Smooth muscle cell (in vitro differentiated cells): Measurements from ENCODE around the gene RHOF. TPM values are rescaled to one million over a fixed set of nuclear protein-coding genes. Genes with fewer than 3 reads are reported as not detected.
A peak's percentile ranks its signal among the peaks of the same experiment; 100 is the strongest.

Experiments
- DNase-seq: peaks from one replicate; lab custom pipeline; 2025; ENCODE audit not compliant: unreplicated experiment; lab: John Stamatoyannopoulos, UW
- H2AFZ ChIP-seq: fragments of 200-600 bp; sonication (generic); 2 replicates; pipeline ENCODE4 v1.6.0; 2016; ENCODE audit warnings: antibody characterized with exemption, low read depth, mild to moderate bottlenecking
- H3F3A ChIP-seq: fragments of 200-600 bp; sonication (generic); 2 replicates; pipeline ENCODE4 v1.6.0; 2017; ENCODE audit warnings: antibody characterized with exemption, low read depth
- H3K27ac ChIP-seq: fragments of 200-600 bp; sonication (generic); 2 replicates; pipeline ENCODE4 v1.5.1; 2016; ENCODE audit warnings: low read depth, mild to moderate bottlenecking
- H3K27me3 ChIP-seq: fragments of 200-600 bp; sonication (generic); 2 replicates; pipeline ENCODE4 v1.6.1; 2016; ENCODE audit warnings: low read depth, mild to moderate bottlenecking
- H3K36me3 ChIP-seq: fragments of 200-600 bp; sonication (generic); 2 replicates; pipeline ENCODE4 v1.5.1; 2016; ENCODE audit warnings: low read depth
- H3K4me1 ChIP-seq: fragments of 200-600 bp; sonication (generic); 2 replicates; pipeline ENCODE4 v1.5.1; 2016; ENCODE audit warnings: low read depth
- H3K4me2 ChIP-seq: fragments of 200-600 bp; sonication (generic); 2 replicates; pipeline ENCODE4 v1.6.0; 2016; ENCODE audit warnings: mild to moderate bottlenecking
- H3K4me3 ChIP-seq: fragments of 200-600 bp; sonication (generic); 2 replicates; pipeline ENCODE4 v1.5.1; 2016; ENCODE audit warnings: mild to moderate bottlenecking
- H3K79me2 ChIP-seq: fragments of 200-600 bp; sonication (generic); 2 replicates; pipeline ENCODE4 v1.6.0; 2016; ENCODE audit warnings: low read depth, mild to moderate bottlenecking
- H3K9ac ChIP-seq: fragments of 200-600 bp; sonication (generic); 2 replicates; pipeline ENCODE4 v1.6.0; 2016; ENCODE audit warnings: low read depth
- H3K9me3 ChIP-seq: fragments of 200-600 bp; sonication (generic); replicated peaks from 2 replicates; pipeline ENCODE4 v1.5.1; 2016; ENCODE audit warnings: low read depth
- H4K20me1 ChIP-seq: fragments of 200-600 bp; sonication (generic); 2 replicates; pipeline ENCODE4 v1.6.0; 2016; ENCODE audit warnings: low read depth
- WGBS: methylation state at CpG from one replicate; pipeline ENCODE4 v1.1.7; 2016; ENCODE audit warnings: low lambda C conversion rate; 5-methylcytosine and 5-hydroxymethylcytosine counted together
- polyA plus RNA-seq: library from polyadenylated mRNA; unstranded; fragments of >200 nt; fragmentation: Nextera tagmentation; extraction: Ambion mirVana; gene quantifications from 2 replicates; pipeline ENCODE4 v1.2.1, GENCODE V29; 2016
- total RNA-seq: library from RNA; depleted of rRNA; stranded (reverse); fragments of >200 nt; gene quantifications from 2 replicates; pipeline ENCODE4 v1.2.3, GENCODE V29; 2014
- TF ChIP-seq, protein P1 (sequence below): fragments of 200-600 bp; sonication (generic); IDR thresholded peaks from 2 replicates; pipeline ENCODE4 v1.5.1; 2017; ENCODE audit warnings: borderline replicate concordance, mild to moderate bottlenecking, antibody characterized with exemption; ENCODE audit not compliant: insufficient read depth, poor library complexity, severe bottlenecking

The RHOF gene
- total and polyA plus RNA-seq, 2 experiments from 2014 or later, result 15.3 to 25.9 TPM

DNA sequence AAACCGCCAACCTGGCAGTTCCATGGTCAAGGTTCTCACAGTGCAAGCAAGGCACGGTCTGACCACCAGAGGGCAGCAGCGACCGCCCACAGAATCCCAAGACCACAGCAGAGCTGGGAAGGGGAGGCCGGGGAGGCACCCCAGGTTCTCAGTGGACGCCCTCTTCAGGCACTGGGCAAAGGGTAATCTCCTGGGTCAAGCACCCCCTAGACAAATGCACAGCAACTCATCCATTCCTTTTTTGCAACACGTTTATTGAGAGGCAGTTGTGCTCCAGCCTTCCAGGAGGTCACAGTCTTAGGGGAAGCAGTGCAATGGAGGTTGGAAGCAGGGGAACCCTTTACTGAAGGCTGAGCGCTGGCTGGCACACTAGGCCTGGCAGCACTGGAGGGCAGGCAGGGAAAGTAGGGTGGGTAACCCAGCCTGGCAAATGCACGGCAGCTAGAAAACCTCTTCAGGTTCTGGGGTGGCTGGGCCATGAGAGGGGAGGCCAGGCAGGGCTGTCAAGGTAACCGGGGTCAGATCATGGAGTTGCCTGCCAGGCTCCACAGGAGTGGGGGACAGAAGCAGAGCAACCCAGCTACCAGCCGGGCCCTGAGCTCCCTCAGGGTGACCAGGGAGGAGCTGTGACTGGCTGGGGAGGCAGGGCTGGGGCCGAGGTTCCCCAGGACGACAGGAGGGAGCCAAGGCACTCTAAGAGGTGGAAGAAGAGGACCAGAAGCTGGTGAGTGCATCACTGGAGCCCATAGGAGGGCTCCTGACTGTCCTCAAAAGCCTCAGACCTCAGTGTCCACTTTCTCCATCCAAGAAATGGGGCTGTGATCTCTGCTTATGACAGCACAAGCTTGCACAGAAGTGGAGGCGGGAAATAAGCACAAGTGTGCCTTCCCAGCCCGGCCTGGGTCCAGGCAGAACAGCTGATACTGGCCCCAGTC, 1.8 kb upstream of the RHOF start:
- TF ChIP-seq, protein P1, sequence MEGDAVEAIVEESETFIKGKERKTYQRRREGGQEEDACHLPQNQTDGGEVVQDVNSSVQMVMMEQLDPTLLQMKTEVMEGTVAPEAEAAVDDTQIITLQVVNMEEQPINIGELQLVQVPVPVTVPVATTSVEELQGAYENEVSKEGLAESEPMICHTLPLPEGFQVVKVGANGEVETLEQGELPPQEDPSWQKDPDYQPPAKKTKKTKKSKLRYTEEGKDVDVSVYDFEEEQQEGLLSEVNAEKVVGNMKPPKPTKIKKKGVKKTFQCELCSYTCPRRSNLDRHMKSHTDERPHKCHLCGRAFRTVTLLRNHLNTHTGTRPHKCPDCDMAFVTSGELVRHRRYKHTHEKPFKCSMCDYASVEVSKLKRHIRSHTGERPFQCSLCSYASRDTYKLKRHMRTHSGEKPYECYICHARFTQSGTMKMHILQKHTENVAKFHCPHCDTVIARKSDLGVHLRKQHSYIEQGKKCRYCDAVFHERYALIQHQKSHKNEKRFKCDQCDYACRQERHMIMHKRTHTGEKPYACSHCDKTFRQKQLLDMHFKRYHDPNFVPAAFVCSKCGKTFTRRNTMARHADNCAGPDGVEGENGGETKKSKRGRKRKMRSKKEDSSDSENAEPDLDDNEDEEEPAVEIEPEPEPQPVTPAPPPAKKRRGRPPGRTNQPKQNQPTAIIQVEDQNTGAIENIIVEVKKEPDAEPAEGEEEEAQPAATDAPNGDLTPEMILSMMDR, result peak; percentile 93
- H3F3A ChIP-seq, result peaks cover 23% of the 10 kb centered on the region
- 50% methylated on average over 15 of the region's 15 CpGs for WGBS
- H3K9ac ChIP-seq, result peak overlapping the region; percentile 48
- H2AFZ ChIP-seq, result no peak overlapping the region
- peak; percentile 83 for DNase-seq
- H3K4me3 ChIP-seq, result peak overlapping the region; percentile 68
- H3K9me3 ChIP-seq, result no peaks in the 10 kb centered on the region
- H3K79me2 ChIP-seq, result peaks cover 28% of the 10 kb centered on the region
- peaks cover 27% of the 10 kb centered on the region for H3K4me1 ChIP-seq
- no peaks in the 10 kb centered on the region for H3K27me3 ChIP-seq
- peak overlapping the region; percentile 99 for H3K27ac ChIP-seq
- no peaks in the 10 kb centered on the region for H3K36me3 ChIP-seq
- H4K20me1 ChIP-seq, result peaks cover 55% of the 10 kb centered on the region
- H3K4me2 ChIP-seq, result peak overlapping the region; percentile 98

- Histone ChIP-seq H3K9me3 (no peaks in the 10 kb centered on the region), H3K27me3 (no peaks in the 10 kb centered on the region), H3K4me3 (peak overlapping the region; percentile 68), H4K20me1 (peaks cover 57% of the 10 kb centered on the region), H3F3A (peaks cover 23% of the 10 kb centered on the region), H3K4me1 (peaks cover 27% of the 10 kb centered on the region), H3K9ac (peak overlapping the region; percentile 48), H2AFZ (no peak overlapping the region), H3K4me2 (peak overlapping the region; percentile 98), H3K36me3 (no peaks in the 10 kb centered on the region), H3K27ac (peak overlapping the region; percentile 99), H3K79me2 (peaks cover 28% of the 10 kb centered on the region)
- WGBS, result 5% methylated on average over 13 of the region's 13 CpGs
- TF ChIP-seq, protein P1, result no peak
- peak; percentile 70 for DNase-seq
These were observed 1.1 kb upstream of the RHOF start for GRCh38 chr12:121794534-121795033.

GRCh38 chr12:121793838-121794533, 498 bp upstream of the RHOF start:
- Histone ChIP-seq H3K9me3 (no peaks in the 10 kb centered on the region), H3K4me2 (peak overlapping the region; percentile 98), H3K4me3 (peak overlapping the region; percentile 68), H3K9ac (peak overlapping the region; percentile 69), H3K27me3 (no peaks in the 10 kb centered on the region), H3K79me2 (peaks cover 25% of the 10 kb centered on the region), H2AFZ (peak overlapping the region; percentile 19), H3K4me1 (peaks cover 24% of the 10 kb centered on the region), H3K36me3 (no peaks in the 10 kb centered on the region), H4K20me1 (peaks cover 59% of the 10 kb centered on the region), H3K27ac (peak overlapping the region; percentile 99), H3F3A (peaks cover 23% of the 10 kb centered on the region)
- TF ChIP-seq, protein P1, result peak; percentile 95
- under 1% methylated on average over 55 of the region's 59 CpGs for WGBS
- peak; percentile 81 for DNase-seq
